8988T (cell line): Measurements from ENCODE around the gene GPBP1L1.
"Not testable (repeated sequence)": the region's sequence is repeated elsewhere in the genome, so short reads cannot be mapped to it uniquely, and the experiment has no call there.

Source experiments
- DNase-seq: peaks from one replicate; pipeline ENCODE4 v3.0.0; 2011

The GPBP1L1 gene

DNA sequence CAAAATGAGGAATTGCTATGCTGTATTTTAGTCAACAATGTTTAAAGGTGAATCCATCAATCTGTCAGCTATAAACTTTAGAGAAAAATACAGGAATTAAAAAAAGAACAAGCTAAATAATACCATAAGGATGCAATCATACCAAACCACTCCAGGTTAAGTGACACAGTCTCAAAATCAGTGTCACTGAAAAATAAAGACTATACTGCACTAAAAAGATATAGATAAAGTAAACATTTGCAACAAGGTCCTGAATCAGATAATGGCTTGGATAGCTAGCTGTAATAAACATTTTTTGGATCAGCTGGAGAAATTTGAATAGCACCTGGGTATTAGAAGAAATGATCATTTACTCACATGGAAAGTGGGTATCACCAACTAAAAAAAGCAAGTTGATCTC is 7.8 kb downstream of the GPBP1L1 start:
- no peak for DNase-seq

DNA sequence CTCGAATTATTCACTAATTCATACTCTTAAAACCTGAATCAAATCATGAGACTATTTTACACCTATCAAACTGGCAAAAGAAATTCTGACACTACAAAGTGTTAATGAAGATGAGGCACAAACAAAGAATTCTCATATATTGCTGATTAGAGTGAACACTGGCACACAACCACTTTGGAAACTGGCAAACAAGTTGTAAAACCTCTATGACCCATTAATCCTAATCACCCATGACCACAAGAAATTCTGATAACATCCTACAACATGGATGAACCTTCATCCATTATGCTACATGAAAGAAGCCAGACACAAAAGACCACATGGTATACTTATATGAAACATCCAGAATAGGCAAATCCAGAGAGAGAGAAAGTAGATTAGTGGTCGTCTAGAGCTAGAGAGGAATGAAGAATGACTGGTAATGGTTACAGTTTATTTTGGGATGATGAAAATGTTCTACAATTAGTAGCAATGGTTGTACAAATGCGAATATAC is 8.5 kb downstream of the GPBP1L1 start:
- DNase-seq = no peak

DNA sequence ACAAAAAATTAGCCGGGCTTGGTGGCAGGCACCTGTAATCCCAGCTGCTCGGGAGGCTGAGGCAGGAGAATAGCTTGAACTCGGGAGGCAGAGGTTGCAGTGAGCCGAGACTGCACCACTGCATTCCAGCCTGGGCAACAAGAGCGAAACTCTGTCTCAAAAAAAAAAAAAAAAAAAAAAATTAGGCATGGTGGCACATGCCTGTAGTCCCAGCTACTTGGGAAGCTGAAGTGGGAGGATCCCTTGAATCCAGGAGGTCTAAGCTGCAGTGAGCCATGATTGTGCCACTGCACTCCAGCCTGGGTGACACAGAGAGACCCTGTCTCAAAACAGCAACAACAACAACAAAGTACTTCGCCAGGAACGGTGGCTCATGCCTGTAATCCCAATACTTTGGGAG is 9.8 kb downstream of the GPBP1L1 start:
- DNase-seq = not testable (repeated sequence)

DNA sequence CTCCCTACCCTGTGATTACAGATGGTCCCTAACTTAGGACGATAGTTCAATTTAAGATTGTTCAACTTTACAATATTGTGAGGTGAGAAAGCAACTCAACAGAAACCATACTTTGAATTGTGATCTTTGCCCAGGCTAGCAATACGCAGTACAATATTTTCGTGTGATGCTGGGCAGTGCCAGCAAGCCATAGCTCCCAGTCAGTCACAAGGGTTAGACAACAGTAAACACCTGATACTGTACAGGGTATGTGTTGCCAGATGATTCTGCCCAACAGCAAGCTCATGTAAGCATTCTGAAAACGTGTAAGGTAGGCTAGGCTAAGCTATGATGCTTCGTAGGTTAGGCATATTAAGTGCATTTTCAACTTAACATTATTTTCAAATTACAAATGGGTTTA is 11.9 kb downstream of the GPBP1L1 start:
- no peak for DNase-seq

DNA sequence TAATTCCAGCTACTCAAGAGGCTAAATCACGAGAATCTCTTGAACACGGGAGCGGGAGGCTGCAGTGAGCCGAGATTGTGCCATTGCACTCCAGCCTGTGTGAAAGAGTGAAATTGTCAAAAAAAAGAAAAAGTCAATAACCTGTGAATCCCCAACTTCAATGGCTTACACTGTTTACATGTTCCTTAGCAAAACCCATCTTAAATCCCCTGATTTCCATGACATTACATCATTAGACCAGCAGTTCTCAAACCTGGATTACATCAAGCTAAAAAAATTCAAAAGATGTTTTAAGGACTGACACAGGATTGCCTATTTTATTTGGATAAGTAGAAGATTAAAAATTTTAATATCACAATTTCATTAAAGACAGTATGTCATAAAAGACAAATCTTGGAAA is 12.4 kb downstream of the GPBP1L1 start:
- DNase-seq = no peak

DNA sequence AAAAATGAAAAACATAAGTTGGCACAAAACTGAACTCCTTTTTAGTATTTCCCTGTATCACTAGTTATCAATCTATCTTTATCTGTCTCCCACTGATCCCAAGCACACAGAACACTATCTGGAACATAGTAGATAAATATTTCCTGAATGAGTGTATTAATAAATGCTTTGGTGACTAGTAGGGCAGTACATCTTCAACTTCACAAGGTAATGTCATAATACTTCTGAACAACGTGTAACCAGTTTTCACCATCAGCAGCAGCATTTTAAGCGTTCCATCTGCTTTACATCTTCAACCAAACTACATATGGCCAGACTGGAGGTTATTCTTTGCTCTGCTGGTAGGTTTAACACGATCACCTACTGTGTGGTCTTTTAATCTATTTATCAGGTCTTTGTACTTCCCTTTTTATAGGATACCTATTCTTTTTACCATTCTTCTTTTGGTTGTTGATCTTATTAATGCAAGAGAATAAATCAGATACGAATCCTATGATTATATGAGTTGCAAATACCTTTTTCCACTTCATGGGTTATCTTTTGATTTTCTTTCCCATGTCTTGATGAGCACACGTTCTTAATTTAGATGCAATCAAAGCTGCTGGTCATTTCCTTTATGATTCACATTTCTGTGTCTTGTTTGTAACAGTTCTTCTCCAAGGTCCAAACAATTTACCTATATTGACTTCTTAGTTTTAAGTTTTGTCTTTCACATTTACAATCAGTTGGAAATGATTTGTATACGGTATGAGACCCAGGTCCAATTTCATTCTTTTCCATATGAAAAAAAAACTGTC is 16.3 kb downstream of the GPBP1L1 start:
- DNase-seq = no peak

DNA sequence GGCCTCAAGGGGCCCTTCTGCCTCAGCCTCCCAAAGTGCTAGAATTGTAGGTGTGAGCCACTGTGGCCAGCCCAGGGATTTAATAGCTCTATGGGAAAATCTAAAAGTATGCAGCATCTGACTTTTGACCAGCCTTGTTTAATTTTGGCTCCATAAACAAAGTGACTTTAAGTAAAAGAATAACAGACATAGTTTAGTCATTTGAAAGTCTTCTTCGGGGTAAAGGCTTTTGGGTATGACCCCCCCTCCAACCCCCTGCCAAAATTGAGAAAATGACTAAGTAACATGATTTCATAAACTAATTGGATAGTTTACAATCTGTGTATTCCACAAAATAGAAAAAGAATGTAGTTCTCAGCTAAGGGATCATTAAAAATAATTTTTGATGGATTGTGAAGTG is 17.0 kb downstream of the GPBP1L1 start:
- DNase-seq = no peak

DNA sequence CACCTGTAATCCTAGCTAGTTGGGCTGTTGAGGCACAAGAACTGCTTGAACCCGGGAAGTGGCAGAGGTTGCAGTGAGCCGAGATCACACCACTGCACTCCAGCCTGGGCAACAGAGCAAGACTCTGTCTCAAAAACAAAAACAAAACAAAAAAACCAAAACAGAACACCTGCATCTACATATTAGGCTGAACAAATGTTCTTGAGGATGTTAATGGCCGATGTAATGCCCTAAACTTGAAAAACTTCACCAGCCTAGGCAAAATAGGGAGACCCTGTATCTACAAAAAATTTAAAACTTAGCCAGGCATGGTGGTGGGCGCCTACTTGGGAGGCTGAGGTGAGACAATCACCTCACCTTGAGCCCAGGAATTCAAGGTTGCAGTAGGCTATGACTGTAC is 17.8 kb downstream of the GPBP1L1 start:
- DNase-seq = no peak

DNA sequence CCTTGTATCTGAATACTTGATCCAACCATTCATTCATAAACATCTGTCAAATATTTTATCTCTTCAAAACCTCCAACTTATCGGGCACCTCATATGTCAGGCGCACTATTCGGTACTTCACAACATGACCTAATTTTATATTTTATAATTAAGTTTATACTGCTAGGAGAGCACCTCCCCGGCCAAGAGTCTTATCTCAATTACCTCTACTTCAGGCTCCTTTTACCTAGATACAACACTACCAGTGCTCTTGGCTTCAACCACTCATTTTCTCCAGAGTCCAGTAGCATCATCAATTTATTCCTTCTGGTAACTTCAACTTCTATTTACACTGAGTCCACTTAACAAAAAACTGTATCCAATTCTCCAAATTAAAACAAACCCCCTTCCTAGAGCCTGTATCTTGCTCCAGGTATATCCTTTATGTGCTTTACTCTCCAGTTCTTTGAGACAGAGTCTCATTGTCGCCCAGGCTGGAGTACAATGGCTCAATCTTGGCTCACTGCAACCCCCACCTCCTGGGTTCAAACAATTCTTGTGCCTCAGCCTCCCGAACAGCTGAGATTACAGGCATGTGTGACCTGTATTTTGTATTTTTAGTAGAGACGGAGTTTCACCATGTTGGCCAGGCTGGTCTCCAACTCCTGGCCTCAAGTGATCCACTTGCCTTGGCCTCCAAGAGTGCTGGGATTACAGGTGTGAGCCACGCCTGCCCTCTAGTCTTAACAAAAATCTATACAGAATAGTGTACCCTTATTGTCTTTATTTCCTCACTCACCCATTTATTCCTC is 18.8 kb downstream of the GPBP1L1 start:
- no peak for DNase-seq

DNA sequence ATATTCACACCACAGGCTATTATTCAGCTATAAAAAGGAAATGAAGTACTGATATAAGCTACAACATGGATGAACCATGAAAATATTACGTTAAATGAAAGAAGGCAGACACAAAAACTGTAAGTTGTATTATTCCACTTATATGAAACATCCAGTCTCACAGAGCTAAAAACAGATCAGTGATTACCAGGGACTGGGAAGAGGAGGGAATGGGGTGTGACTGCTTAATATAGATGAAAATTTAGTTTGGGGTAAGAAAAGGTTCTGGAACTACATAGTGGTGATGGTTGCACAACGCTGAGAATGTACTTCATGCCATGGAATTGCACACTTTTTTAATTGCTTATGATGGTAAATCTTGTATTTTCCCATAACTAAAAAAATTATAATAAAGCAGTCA is 19.5 kb downstream of the GPBP1L1 start:
- no peak for DNase-seq

DNA sequence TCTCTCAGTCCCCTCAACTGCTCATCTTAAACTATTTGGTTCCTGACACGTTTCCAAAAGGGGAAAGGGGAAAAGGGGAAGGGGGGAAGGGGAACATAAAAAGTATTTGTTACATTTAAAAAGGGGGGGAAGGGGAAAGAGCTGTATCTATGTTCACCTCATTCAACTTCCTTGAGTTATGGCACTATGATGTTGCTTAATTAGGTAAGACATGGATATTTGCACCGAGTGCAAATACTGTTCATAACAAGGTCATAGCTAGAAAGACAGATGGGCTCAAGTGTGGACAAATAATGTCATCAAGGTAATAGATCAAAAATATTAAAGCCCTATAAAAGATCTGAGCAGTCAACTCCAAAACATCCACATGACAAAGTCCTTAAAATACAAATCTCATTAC is 26.0 kb downstream of the GPBP1L1 start:
- no peak for DNase-seq

DNA sequence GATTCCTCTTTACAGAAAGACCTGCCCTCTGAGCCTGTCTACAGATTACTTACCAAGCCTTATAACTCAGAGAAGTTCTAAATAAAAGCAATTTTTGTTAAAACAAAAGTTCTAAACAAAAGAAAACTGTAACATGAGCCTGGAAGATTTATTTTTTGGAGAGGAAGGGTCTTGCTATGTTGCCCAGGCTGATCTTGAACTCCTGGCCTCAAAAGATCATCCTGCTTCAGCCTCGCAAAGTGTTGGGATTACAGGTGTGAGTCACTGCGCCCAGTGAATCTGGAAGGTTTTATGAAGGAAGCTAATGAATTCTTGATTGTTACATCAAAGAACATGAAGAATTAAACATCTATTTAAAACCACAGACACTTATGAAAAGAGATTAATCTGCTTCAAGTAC is 27.1 kb downstream of the GPBP1L1 start:
- no peak for DNase-seq

DNA sequence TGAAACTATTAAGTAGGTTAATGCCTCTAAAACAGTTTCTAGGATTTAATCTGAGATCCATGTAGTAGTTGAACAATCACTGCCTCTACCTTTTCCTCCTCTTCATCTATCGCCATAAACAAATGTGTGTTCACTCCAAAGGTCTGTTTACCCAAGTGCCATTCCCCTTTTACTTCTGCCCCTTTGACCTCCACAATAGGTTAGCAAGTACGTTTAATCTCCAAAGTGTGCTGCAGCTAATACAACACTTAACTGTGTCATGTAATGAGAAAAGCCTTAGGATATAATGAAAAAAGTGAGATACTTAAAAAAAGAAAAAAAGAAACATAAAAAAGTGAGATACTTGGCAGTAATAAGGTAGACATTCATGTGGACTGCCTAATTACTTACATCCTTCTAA is 28.2 kb downstream of the GPBP1L1 start:
- DNase-seq = no peak

DNA sequence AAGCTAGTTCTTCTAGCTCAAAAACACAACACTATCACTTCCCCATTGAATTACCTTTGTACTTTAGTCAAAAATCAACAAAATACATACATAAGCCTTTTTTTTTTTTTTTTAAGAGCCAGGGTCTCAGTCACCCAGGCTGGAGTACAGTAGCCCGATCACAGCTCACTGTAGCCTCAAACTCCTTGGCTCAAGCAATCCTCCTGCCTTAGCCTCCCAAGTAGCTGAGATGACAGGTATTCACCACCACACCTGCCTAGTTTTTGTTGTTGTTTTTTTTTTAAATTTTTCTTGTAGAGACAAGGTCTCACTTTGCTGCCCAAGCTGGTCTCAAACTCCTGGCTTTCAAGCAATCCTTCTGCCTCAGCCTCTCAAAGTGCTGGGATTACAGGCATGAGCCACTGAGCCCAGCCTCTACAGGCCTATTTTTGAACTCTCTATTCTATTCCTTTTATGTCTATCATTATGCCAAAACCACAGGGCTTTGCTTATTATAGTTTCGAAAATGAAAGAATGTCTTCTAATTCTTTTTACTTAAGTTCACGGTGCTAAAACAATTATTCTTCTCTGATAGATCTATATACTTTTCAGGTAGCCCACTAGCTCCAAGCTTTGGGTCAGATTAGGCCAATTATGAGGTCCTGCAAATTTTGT is 29.6 kb downstream of the GPBP1L1 start:
- DNase-seq = no peak

DNA sequence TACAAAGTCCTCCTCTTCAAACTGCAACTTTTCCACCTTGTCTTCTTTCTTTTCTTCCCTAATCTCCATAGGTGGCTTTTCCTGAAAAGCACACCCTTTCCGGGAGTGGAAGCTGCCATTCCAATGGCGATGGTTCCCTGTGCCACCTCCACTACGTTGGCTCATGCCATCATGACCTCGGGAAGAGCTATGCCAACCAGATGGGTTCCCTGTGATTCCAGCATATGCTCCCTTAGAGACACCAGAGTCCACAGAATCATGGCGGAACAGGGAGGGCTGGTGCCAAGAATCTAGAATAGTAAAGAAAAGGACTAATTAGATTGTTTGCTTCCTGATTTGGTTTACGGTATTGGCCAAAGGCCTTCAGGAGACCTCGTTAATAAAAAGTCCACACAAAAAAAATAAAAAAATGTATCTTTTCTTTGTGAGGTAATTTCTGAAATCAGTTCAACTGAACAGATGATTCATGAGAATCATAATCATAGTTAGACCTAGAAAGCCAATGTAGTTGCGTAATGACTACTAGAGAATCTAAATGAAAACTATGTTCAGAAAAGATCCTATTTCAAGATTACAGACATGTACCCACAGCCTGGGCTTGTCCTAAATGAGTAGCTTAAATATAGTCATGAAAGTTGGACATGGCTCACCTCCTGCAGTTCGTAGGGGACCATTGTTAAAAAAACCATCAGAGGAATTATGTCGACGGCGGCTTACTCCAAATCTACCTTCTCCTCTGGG is 31.6 kb downstream of the GPBP1L1 start:
- no peak for DNase-seq

DNA sequence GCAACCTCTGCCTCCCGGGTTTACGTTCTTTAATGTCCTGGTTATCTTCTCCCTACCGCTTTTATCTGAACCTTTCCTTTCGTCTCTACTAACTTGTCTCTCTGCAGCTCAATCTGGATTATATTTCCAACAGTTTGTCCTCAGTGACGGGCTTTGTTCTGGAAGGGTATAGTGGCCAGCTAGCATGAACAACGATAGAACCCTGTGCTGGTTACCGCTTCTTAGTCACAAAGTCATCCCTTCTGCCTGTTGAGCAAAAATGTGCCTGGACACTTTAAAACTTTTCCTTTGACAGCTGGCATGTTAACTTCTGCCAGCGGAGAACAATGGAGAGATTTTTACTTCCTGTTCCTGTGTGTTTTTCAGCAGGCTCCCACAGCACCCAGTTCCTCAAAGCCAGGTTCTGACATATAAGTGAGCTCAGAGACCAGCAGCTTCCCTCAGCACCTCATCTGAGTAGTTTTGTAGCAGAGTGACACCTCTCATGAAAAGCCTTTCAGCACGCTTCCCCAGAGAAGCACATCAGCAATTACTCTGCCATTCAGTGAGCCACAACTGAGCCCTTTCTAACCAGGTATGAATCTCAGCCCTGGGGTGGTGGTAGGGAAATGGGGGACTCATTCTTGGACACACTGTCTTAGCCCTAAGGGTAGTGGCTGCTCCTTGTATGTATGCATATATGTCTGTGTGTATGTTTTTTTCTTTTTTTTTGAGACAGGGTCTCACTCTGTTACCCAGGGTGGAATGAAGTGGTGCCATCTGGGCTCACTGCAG is 38.9 kb downstream of the GPBP1L1 start:
- no peak for DNase-seq

DNA sequence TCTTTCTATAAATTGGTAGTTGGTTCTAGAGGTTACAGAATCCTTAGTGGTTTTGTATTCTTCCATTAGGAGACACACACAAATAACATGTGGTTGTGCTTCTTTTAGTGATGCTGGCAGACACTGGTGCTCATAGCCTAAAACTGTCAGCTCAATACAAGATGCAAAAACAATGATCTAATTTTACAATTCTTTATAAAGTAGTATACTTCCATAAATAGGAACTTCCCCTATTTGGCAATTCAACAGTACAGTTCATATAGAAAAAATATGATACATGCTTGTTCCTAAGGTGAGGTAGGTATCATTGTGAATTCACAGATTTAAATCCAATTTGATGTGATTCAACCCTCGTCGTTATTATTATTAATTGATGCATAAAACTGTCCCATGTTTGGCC is 41.7 kb downstream of the GPBP1L1 start:
- no peak for DNase-seq

DNA sequence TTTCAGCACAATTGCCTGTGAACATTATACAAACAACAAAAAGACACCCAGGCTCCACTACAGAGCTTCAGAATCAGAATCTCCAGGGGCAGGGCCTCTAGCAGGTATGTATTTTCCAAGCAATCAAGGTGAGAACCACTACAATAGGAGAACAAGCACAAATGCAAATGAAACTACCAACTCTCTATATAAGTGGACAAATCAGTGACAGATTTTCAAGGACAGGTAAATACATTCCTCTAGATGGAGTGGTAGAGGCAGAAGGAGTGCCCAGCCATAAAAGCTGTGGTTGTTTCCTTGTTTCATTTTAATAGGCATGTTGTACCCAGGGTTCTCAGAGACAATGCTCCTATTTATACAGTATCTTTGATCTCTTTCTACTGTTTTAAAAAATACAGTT is 42.4 kb downstream of the GPBP1L1 start:
- no peak for DNase-seq

DNA sequence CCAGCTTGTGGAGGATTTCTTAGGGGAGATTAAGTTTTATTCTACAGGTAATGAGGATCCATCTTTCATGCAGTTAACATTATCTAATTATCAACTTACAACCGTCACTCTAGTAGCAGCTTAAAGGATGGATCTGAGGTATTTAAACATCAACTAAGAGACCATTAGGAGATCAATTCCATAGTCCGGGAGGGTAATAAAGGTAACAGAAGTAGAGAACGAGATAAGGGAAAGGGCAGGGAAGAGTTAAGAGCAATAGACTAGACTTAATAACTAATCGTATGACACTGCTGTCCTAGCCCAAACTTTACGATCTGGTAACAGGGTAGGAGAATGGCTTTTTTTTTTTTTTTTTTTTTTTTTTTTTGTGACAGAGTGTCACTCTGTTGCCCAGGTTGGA is 43.0 kb downstream of the GPBP1L1 start:
- no peak for DNase-seq

DNA sequence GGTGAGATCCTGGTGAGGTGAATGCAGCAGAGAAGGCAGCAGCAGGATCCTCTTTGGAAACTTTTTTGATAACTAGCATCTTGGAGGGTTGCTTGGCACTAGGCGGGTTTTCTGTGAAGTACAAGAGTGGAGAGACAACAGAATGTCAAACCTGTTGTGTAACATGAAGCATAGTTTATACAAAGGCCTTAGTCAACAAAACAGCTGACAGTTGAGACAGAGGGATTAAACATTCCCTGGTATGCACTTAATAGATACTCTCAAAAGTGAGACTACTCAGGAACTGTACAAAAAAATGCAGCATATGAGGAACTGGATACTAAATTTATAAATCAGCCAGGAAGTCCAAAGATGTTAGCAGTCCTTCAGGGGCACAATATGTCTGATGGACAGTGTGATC is 46.0 kb downstream of the GPBP1L1 start:
- no peak for DNase-seq

DNA sequence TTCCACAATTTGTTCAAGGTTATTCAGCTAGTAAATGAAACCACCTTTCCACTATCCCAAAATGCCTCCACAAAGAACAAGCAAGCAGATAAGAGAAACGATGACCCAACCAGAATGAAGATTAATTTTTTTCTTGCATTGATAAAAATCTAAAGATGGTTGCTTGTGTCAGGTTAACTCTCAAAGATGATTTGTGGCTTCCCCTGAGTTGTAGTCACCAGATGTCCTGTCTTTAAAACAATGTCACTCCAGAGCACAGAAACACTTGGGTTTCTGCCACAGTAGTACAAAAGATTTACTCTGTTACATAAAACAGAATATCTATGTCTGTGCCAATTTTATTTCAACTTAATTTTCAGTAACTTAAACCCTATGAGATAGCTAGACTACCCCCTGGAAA is 51.1 kb downstream of the GPBP1L1 start:
- DNase-seq = no peak

DNA sequence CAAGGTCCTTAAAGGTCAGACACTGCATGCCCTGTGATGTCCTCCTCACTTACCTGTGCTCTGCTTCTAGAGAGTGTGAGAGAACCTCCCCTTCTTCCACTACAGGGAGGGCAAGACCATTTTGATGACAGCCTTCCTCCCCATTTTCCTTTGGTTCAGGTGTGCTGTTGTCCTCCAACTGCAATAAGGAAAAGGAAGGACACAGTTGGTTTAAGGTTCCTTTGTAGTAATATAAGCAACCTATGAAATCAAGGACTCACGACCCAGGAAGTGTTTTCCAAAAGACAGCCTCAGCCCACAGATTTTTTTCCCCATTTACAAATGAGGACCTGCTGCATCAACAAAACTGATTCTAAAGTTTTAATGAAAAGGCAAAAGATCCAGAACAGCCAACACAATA is 55.9 kb downstream of the GPBP1L1 start:
- DNase-seq = no peak
